ENCODE measurements around the gene MSX2. TPM values are rescaled to one million over a fixed set of nuclear protein-coding genes. Genes with fewer than 3 reads are reported as not detected.

The MSX2 gene
- total RNA-seq, 1 donor from 2014 or later, result 85.2 TPM

DNA sequence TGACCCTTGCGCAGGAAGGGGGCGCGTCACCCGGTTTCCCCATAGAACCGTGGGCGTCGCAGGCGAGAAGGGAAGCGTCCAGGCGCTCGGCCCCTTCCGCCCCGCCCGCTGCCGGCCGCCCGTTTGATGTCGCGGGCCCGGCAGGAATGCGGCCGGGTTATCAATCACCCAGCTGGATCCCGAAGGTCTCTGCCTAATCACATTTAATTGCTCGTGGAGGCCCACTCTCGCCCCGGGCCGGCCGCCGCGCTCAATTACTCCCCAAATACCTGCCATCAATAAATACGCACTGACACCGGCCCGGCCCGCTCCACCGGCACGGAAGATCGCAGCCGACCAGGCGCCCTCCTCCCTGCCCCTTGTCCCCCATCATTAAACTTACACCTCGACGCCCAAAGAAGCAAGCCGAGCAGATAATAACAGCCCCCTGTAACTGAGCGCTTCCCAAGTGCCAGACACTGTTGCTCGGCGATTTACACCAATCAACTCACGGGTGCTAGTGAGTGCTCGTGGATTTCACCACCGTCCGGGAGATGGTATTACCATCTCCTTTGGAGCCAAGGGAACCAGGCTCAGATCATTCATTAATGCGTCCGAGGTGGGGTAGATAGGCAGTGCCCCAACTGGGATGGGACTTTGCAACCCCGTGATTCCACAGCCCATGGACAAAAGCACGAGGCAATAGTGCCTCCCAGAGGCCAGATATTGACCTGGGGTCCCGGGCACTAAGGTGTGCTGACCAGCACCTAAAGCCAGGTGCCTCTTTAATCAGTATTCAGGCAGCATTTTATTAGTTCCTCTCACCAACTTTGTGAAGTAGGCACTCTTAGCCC, 11.3 kb downstream of the MSX2 start:
- Mint-ChIP-seq H3K4me3 (peak overlapping the region; percentile 70), H3K36me3 (no peaks in the 10 kb centered on the region), H3K27ac (peak overlapping the region; percentile 97), H3K9me3 (no peaks in the 10 kb centered on the region), H3K27me3 (ENCODE audit: low read depth) (no peaks in the 10 kb centered on the region), H3K4me1 (peaks cover 75% of the 10 kb centered on the region)
- DNase-seq (ENCODE audit: low spot score in 2 of 2, unreplicated experiment in 2 of 2), result peak in 1 of 2 experiments; percentile 70
- TF ChIP-seq CTCF (IDR thresholded peaks at IDR 0.05; ENCODE audit: unreplicated experiment), result no peak

- Mint-ChIP-seq H3K36me3 (no peaks in the 10 kb centered on the region), H3K9me3 (no peaks in the 10 kb centered on the region), H3K27ac (peak overlapping the region; percentile 97), H3K4me1 (peaks cover 73% of the 10 kb centered on the region), H3K27me3 (ENCODE audit: low read depth) (no peaks in the 10 kb centered on the region), H3K4me3 (peak overlapping the region; percentile 47)
- no peak for DNase-seq (ENCODE audit: low spot score in 2 of 2, unreplicated experiment in 2 of 2)
- no peak for TF ChIP-seq CTCF (IDR thresholded peaks at IDR 0.05; ENCODE audit: unreplicated experiment)
Observed at GRCh38 chr5:174736331-174736721, 11.9 kb downstream of the MSX2 start.

DNA sequence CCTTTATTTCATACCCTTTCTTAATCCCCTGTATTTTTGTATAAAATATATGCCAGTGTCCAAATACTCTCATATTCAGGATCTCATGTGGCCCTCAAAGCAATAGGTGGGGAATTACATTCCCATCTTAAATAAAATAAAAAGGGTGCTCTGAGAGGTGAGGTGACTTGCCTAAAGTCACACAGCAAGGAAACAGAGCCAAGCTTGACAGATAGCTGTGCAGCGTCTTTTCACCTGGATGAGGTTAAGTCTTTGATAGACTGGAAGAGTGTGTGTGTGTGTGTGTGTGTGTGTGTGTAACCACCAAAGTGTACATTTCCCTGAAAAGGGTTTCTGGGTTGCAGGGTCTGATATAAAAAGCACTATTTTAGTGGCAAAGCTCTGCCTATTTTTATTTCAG, 12.4 kb downstream of the MSX2 start:
- DNase-seq (ENCODE audit: low spot score in 2 of 2, unreplicated experiment in 2 of 2), result no peak
- Mint-ChIP-seq H3K27ac (peak overlapping the region; percentile 97), H3K9me3 (no peaks in the 10 kb centered on the region), H3K36me3 (no peaks in the 10 kb centered on the region), H3K27me3 (ENCODE audit: low read depth) (no peaks in the 10 kb centered on the region), H3K4me1 (peaks cover 73% of the 10 kb centered on the region), H3K4me3 (peak overlapping the region; percentile 47)
- TF ChIP-seq CTCF (IDR thresholded peaks at IDR 0.05; ENCODE audit: unreplicated experiment), result no peak

- Mint-ChIP-seq H3K27me3 (ENCODE audit: low read depth) (no peaks in the 10 kb centered on the region), H3K36me3 (no peaks in the 10 kb centered on the region), H3K4me1 (peaks cover 67% of the 10 kb centered on the region), H3K9me3 (no peaks in the 10 kb centered on the region), H3K27ac (peak overlapping the region; percentile 97), H3K4me3 (peak overlapping the region; percentile 8)
- TF ChIP-seq CTCF (IDR thresholded peaks at IDR 0.05; ENCODE audit: unreplicated experiment), result no peak
- DNase-seq (ENCODE audit: low spot score in 2 of 2, unreplicated experiment in 2 of 2), result no peak
Observed at GRCh38 chr5:174737330-174737729, 12.9 kb downstream of the MSX2 start.

DNA sequence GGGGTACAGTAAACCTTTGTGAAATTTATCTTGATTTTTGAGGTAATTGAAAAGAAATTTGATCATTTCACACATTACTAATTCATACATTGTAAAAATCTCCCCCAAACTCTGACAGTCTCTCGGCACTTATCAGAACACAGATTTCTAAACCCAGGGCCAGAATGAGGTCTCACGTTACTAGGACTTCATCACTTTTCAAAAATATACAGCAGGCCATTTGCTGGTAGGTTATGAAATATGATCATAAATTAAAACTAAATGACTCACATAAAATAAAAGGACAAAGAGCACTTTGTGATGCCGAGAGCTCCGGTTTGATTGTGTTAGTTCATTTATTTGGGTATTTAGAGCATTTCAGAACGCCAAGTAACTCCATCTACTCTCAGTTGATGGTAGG, 17.0 kb downstream of the MSX2 start:
- H3K4me1 Mint-ChIP-seq, result peaks cover 51% of the 10 kb centered on the region
- no peaks in the 10 kb centered on the region for H3K36me3 Mint-ChIP-seq
- no peaks in the 10 kb centered on the region for H3K27me3 Mint-ChIP-seq (ENCODE audit: low read depth)
- DNase-seq (ENCODE audit: low spot score in 2 of 2, unreplicated experiment in 2 of 2), result no peak
- peak overlapping the region; percentile 68 for H3K27ac Mint-ChIP-seq
- no peak for TF ChIP-seq CTCF (IDR thresholded peaks at IDR 0.05; ENCODE audit: unreplicated experiment)
- peaks cover 3% of the 10 kb centered on the region for H3K9me3 Mint-ChIP-seq
- H3K4me3 Mint-ChIP-seq, result no peak overlapping the region

All from mesothelial cell of epicardium (in vitro differentiated cells).